GM06990 (cell line): ENCODE data around the gene CCDC63.

Source experiments
- DNase-seq: peaks from one replicate; pipeline ENCODE4 v3.0.0-alpha.2; 2011; ENCODE audit not compliant: insufficient read length; ENCODE audit errors: extremely low read depth
- H3K27me3 ChIP-seq: replicated peaks from 2 replicates; pipeline ENCODE4 v1.6.0; 2011; ENCODE audit warnings: low read length; ENCODE audit not compliant: control insufficient read depth, insufficient read depth
- H3K36me3 ChIP-seq: 2 replicates; pipeline ENCODE4 v1.5.1; 2011; ENCODE audit warnings: low read length; ENCODE audit not compliant: control insufficient read depth, insufficient read depth
- H3K4me3 ChIP-seq: replicated peaks from 2 replicates; pipeline ENCODE4 v1.5.1; 2011; ENCODE audit warnings: low read depth, mild to moderate bottlenecking, control low read depth, low read length
- CTCF ChIP-seq: IDR thresholded peaks from 2 replicates; pipeline ENCODE4 v1.5.1; 2011; ENCODE audit warnings: low read length, control low read depth, mild to moderate bottlenecking, inconsistent platforms; ENCODE audit not compliant: insufficient read depth, poor library complexity, severe bottlenecking

Gene CCDC63

DNA sequence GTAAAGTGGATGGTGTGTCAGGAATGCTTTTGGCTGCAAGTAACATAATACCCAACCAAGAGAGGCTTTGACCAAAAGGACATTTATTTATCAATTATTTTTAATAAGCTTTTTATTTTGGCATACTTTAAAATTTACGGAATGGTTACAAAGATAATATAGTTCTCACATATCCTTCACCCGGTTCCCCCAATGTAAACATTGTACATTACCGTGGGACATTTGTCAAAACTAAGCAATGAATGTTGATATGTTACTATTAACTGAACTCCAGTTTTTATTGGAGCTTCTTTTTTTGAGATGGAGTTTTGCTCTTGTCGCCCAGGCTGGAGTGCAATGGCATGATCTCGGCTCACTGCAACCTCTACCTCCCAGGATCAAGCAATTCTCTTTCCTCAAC lies 23.0 kb downstream of the CCDC63 start:
- DNase-seq, result no peak
- Histone ChIP-seq H3K27me3 (peaks cover 2% of the 10 kb centered on the region), H3K36me3 (no peaks in the 10 kb centered on the region), H3K4me3 (no peak overlapping the region)
- no peak for TF ChIP-seq CTCF

GRCh38 chr12:110872100-110872499 lies 25.3 kb downstream of the CCDC63 start:
- TF ChIP-seq CTCF, result no peak
- DNase-seq, result no peak
- H3K4me3 ChIP-seq, result no peak overlapping the region
- H3K27me3 ChIP-seq, result peaks cover 2% of the 10 kb centered on the region
- no peaks in the 10 kb centered on the region for H3K36me3 ChIP-seq

DNA sequence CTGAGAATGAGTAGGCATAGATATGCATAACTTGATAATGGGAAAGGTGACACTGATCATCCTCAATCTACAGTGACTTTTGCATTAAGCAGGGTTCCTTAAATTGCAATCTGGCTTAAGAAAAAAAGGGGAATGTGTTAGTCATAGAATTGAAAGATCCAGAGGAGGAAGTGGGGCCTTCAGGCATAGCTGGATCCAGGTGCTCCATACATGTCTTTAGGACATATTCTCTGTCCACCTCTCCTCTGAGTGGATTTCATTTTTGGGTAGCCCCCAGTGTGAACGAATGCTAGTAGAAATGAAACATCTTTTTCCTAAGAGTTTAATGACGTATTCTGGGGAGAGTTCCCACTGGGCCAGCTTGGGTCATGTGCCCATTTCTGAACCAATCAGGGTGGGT lies 27.6 kb downstream of the CCDC63 start:
- peaks cover 2% of the 10 kb centered on the region for H3K27me3 ChIP-seq
- no peaks in the 10 kb centered on the region for H3K36me3 ChIP-seq
- no peak for DNase-seq
- no peak overlapping the region for H3K4me3 ChIP-seq
- TF ChIP-seq CTCF, result no peak

- no peak for TF ChIP-seq CTCF
- DNase-seq, result no peak
- Histone ChIP-seq H3K36me3 (no peaks in the 10 kb centered on the region), H3K27me3 (peaks cover 2% of the 10 kb centered on the region), H3K4me3 (no peak overlapping the region)
These were observed 28.0 kb downstream of the CCDC63 start for GRCh38 chr12:110874781-110875180.

DNA sequence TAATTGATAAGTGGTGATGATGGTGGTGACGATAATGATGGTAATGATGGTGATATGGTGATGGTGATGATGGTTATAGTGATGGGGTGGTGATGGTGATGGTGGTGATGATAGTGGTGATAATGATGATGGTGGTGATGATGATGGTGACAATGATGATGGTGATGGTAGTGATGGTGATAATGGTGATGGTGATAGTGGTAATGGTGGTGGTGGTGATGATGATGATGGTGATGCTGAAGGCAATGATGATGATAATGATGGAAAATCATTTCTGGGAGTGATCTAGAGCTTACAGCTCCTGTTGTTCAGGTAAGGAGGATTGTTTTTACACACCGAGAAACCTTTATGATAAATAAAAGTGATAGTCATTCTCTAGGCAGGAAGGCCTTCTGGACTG lies 33.9 kb downstream of the CCDC63 start:
- H3K27me3 ChIP-seq, result no peaks in the 10 kb centered on the region; the same call in 1 of the 2 replicates
- DNase-seq, result no peak
- no peak overlapping the region for H3K4me3 ChIP-seq
- H3K36me3 ChIP-seq, result no peaks in the 10 kb centered on the region
- no peak for TF ChIP-seq CTCF

DNA sequence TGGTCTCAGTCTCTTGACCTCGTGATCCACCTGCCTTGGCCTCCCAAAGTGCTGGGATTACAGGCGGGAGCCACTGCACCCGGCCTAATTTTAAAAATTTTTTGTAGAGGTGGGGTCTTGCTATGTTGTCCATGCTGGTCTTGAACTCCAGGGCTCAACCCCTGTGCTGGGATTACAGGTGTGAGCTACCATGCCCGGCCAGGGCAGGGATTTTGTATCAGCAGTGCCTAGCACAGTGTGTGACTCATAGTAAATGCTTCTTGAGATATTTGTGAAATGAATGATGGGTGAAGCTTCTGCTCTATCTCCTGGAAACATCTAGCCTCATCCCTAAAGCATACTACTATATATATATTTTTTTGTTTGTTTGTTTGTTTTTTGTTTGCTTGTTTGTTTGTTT lies 36.5 kb downstream of the CCDC63 start:
- Histone ChIP-seq H3K27me3 (no peaks in the 10 kb centered on the region; the same call in 1 of the 2 replicates), H3K4me3 (no peak overlapping the region), H3K36me3 (no peaks in the 10 kb centered on the region)
- DNase-seq, result no peak
- TF ChIP-seq CTCF, result no peak
